GM12878 (cell line): Measurements from ENCODE around the gene ISLR2. TPM values are rescaled to one million over a fixed set of nuclear protein-coding genes. Genes with fewer than 3 reads are reported as not detected.

Experiments
- ATAC-seq: fragments of 200-7000 bp; cut with Tn5 transposase; 3 replicates; pipeline ENCODE4 v1.9.1; 2020; ENCODE audit warnings: mild to moderate bottlenecking, moderate library complexity
- BruUV-seq: library from RNA; stranded (reverse); fragments of 400-500 nt; replicated peaks from 2 replicates; lab custom pipeline; 2021; lab: Mats Ljungman, UMichigan
- CTCF ChIA-PET: fragments of 300-600 bp; sonication (Branson Sonifier 250); formaldehyde crosslinking; extraction: SDS; loops from one replicate; lab custom pipeline; 2021; ENCODE audit warnings: inconsistent platforms; lab: Yijun Ruan, JAX
- POLR2A ChIA-PET: fragments of 350-600 bp; formaldehyde crosslinking; extraction: SDS; loops from one replicate; lab custom pipeline; 2021; ENCODE audit warnings: inconsistent platforms; lab: Charles Lee
- RAD21 ChIA-PET: fragments of 300-600 bp; sonication (Branson Sonifier 250); formaldehyde crosslinking; loops from one replicate; lab custom pipeline; 2023; ENCODE audit warnings: antibody characterized with exemption; ENCODE audit not compliant: unreplicated experiment; lab: Charles Lee
- SMC1A ChIA-PET: fragments of 300-600 bp; sonication (Branson Sonifier 250); formaldehyde crosslinking; loops from one replicate; lab custom pipeline; 2023; ENCODE audit not compliant: unreplicated experiment, uncharacterized antibody; lab: Charles Lee
- DNase-seq: peaks from one replicate; pipeline ENCODE4 v3.0.0-alpha.2; 2011; ENCODE audit warnings: low read depth, low spot score
- FAIRE-seq: peaks from 3 replicates; lab custom pipeline; 2011; peaks lifted over from hg19 to GRCh38; lab: Jason Lieb, UNC
- H2AFZ ChIP-seq: 2 replicates; pipeline ENCODE4 v1.6.0; 2011; ENCODE audit warnings: low read depth, low read length, control low read depth; ENCODE audit not compliant: control insufficient read depth
- H3K27ac ChIP-seq: 2 replicates; pipeline ENCODE4 v1.5.1; 2011; ENCODE audit warnings: control low read depth; ENCODE audit not compliant: control insufficient read depth, insufficient read depth
- H3K27me3 ChIP-seq, 2 experiments: replicated peaks in 1 of 2; 2 replicates each; pipeline versions ENCODE4 v1.6.0 to v1.6.1; 2011; ENCODE audit warnings: low read length in 1 of 2; ENCODE audit not compliant: control insufficient read depth in 2 of 2, insufficient read depth in 2 of 2
- H3K36me3 ChIP-seq, 2 experiments: 2 replicates each; pipeline ENCODE4 v1.5.1; 2011; ENCODE audit warnings: low read length in 1 of 2; ENCODE audit not compliant: control insufficient read depth in 2 of 2, insufficient read depth in 2 of 2
- H3K4me1 ChIP-seq: 2 replicates; pipeline ENCODE4 v1.6.1; 2011; ENCODE audit warnings: mild to moderate bottlenecking, low read length, moderate library complexity, mixed read lengths; ENCODE audit not compliant: control insufficient read depth, insufficient read depth
- H3K4me2 ChIP-seq: 2 replicates; pipeline ENCODE4 v1.6.0; 2011; ENCODE audit warnings: control low read depth; ENCODE audit not compliant: control insufficient read depth, insufficient read depth
- H3K4me3 ChIP-seq: fragments of 200-600 bp; sonication (generic); 2 replicates; pipeline ENCODE4 v1.5.1; 2016
- H3K79me2 ChIP-seq: 2 replicates; pipeline ENCODE4 v1.6.0; 2011; ENCODE audit warnings: low read length; ENCODE audit not compliant: control insufficient read depth, insufficient read depth
- H3K9ac ChIP-seq: 2 replicates; pipeline ENCODE4 v1.8.0; 2011; ENCODE audit warnings: low read length, control low read depth, mixed read lengths; ENCODE audit not compliant: control insufficient read depth, insufficient read depth
- H3K9me3 ChIP-seq: replicated peaks from 3 replicates; pipeline ENCODE4 v1.5.1; 2011; ENCODE audit warnings: mild to moderate bottlenecking, low read length; ENCODE audit not compliant: control insufficient read depth, insufficient read depth
- H4K20me1 ChIP-seq: 2 replicates; pipeline ENCODE4 v1.6.0; 2011; ENCODE audit not compliant: control insufficient read depth, insufficient read depth
- ASH2L ChIP-seq: fragments of 300-600, 200-600 bp; sonication (generic); IDR thresholded peaks from 2 replicates; pipeline ENCODE4 v1.6.1; 2017; ENCODE audit warnings: low read depth, mild to moderate bottlenecking, borderline replicate concordance
- BCL3 ChIP-seq: IDR thresholded peaks from 2 replicates; pipeline ENCODE4 v1.6.1; 2011; ENCODE audit warnings: borderline replicate concordance, low read depth, mild to moderate bottlenecking, moderate library complexity, low read length; ENCODE audit not compliant: insufficient read depth, poor library complexity, severe bottlenecking
- CHD4 ChIP-seq: fragments of 200-600 bp; sonication (generic); IDR thresholded peaks from 2 replicates; pipeline ENCODE4 v1.6.1; 2016; ENCODE audit warnings: mild to moderate bottlenecking
- HDAC6 ChIP-seq: fragments of 200-600 bp; sonication (generic); IDR thresholded peaks from one replicate; pipeline ENCODE4 v1.8.0; 2017; ENCODE audit warnings: antibody characterized with exemption; ENCODE audit not compliant: unreplicated experiment
- IRF4 ChIP-seq: IDR thresholded peaks from 2 replicates; pipeline ENCODE4 v1.6.1; 2011; ENCODE audit warnings: low read depth, low read length
- KLF5 ChIP-seq: fragments of 450-650 bp; IDR thresholded peaks from 2 replicates; pipeline ENCODE4 v1.6.1; 2014; ENCODE audit warnings: mild to moderate bottlenecking; ENCODE audit not compliant: partially characterized antibody
- MTA2 ChIP-seq: fragments of 450-650 bp; IDR thresholded peaks from 2 replicates; pipeline ENCODE4 v1.6.1; 2016; ENCODE audit warnings: low read depth, mild to moderate bottlenecking, moderate library complexity
- MYC ChIP-seq: IDR thresholded peaks from 2 replicates; pipeline ENCODE4 v1.6.1; 2011; ENCODE audit warnings: mild to moderate bottlenecking, low read length, moderate library complexity, inconsistent platforms; ENCODE audit not compliant: insufficient read depth, insufficient replicate concordance, insufficient read length, severe bottlenecking
- POLR2A ChIP-seq: IDR thresholded peaks from 2 replicates; pipeline ENCODE4 v1.6.1; 2011; ENCODE audit warnings: low read depth, mild to moderate bottlenecking, low read length
- POLR2AphosphoS2 ChIP-seq: IDR thresholded peaks from 2 replicates; pipeline ENCODE4 v1.6.1; 2011; ENCODE audit warnings: low read depth, mild to moderate bottlenecking, low read length, improper control_type of control experiment, moderate library complexity
- RAD21 ChIP-seq: IDR thresholded peaks from 2 replicates; pipeline ENCODE4 v1.6.1; 2011; ENCODE audit warnings: mild to moderate bottlenecking, low read depth, low read length, moderate library complexity; ENCODE audit not compliant: insufficient read depth
- SKIL ChIP-seq: fragments of 450-650 bp; IDR thresholded peaks from 2 replicates; pipeline ENCODE4 v1.6.1; 2017; ENCODE audit warnings: mild to moderate bottlenecking, low read depth, inconsistent platforms; ENCODE audit not compliant: poor library complexity, severe bottlenecking
- SMAD1 ChIP-seq: fragments of 450-650 bp; IDR thresholded peaks from 2 replicates; pipeline ENCODE4 v1.6.1; 2018; ENCODE audit warnings: mild to moderate bottlenecking, low read depth; ENCODE audit not compliant: partially characterized antibody
- SMC3 ChIP-seq: IDR thresholded peaks from 2 replicates; pipeline ENCODE4 v1.6.1; 2011; ENCODE audit warnings: low read length, improper control_type of control experiment, borderline replicate concordance
- STAT1 ChIP-seq: fragments of 450-650 bp; conservative IDR thresholded peaks from 2 replicates; pipeline ENCODE4 v1.6.1; 2014; ENCODE audit warnings: antibody characterized with exemption, mild to moderate bottlenecking
- ZNF592 ChIP-seq: fragments of 450-650 bp; IDR thresholded peaks from 2 replicates; pipeline ENCODE4 v1.6.1; 2017; ENCODE audit warnings: mild to moderate bottlenecking, moderate library complexity
- WGBS: methylation state at CpG from one replicate; pipeline ENCODE4 v1.1.6; 2016; ENCODE audit warnings: low lambda C conversion rate; ENCODE audit not compliant: insufficient replicate concordance, insufficient coverage; ENCODE audit errors: missing lambda C conversion rate; 5-methylcytosine and 5-hydroxymethylcytosine counted together
- in situ Hi-C: fragments of 300-500 bp; cut with MboI; formaldehyde crosslinking; loops from 9 replicates; pipeline ENCODE4 v1.14.3; 2018; ENCODE audit warnings: mixed read lengths
- intact Hi-C: fragments of 100-400 bp; cut with micrococcal nuclease; formaldehyde crosslinking; loops from one replicate; pipeline ENCODE4 v1.14.2; 2022; ENCODE audit not compliant: unreplicated experiment
- polyA plus RNA-seq, 11 experiments: library from polyadenylated mRNA; depleted of rRNA in 4 of 11; unstranded in 6 of 11; stranded (reverse) in 5 of 11; fragments of >200 nt; fragmentation: Nextera tagmentation in 4 of 11; fragmentation: Illumina TruSeq in 1 of 11; extraction: Ambion mirVana in 4 of 11; extraction: Trizol in 1 of 11; gene quantifications; 1 replicate in 1 of 11; 2 replicates in 10 of 11; pipeline versions ENCODE4 v1.2.1 to v1.2.3, GENCODE V29; 2011 to 2016; ENCODE audit warnings: inconsistent platforms in 2 of 11, missing spikeins in 2 of 11, low read depth in 1 of 11
- total RNA-seq, 4 experiments: library from RNA; depleted of rRNA in 3 of 4; stranded (reverse); fragments of >200 nt in 3 of 4; fragmentation: Illumina TruSeq in 1 of 4; extraction: Trizol in 1 of 4; gene quantifications; 2 replicates each; pipeline versions ENCODE4 v1.2.1 to v1.2.3, GENCODE V29; 2013 to 2021

Gene ISLR2
- total and polyA plus RNA-seq, 10 of the 15 experiments (the other 5 are each of a cell fraction or from before 2014, with no cell fraction given) = 0.04 to 0.21 (median 0.07) TPM; not detected in 4

- ChIA-PET CTCF (no interaction called here), POLR2A (no interaction called here), SMC1A (no interaction called here), RAD21 (no interaction called here)
- no peak for DNase-seq
- TF ChIP-seq SMC3 (no peak), POLR2A (no peak), MTA2 (no peak), IRF4 (no peak), RAD21 (no peak), HDAC6 (no peak), POLR2AphosphoS2 (no peak), BCL3 (no peak), ZNF592 (no peak), STAT1 (no peak), KLF5 (no peak), MYC (no peak), SMAD1 (no peak), CHD4 (no peak), SKIL (no peak), ASH2L (no peak)
- Histone ChIP-seq H3K4me3 (no peak overlapping the region), H3K9ac (no peak overlapping the region), H3K36me3 (no peaks in the 10 kb centered on the region), H2AFZ (no peak overlapping the region), H3K4me2 (no peak overlapping the region), H3K9me3 (no peaks in the 10 kb centered on the region), H3K79me2 (no peaks in the 10 kb centered on the region), H3K27ac (no peak overlapping the region), H3K27me3 (no peaks in the 10 kb centered on the region), H3K4me1 (peaks cover 7% of the 10 kb centered on the region), H4K20me1 (no peaks in the 10 kb centered on the region)
- no peak for ATAC-seq
- in situ Hi-C loops = no loop called here
- intact Hi-C loops = no loop called here
- no TSS peak for BruUV-seq
- no peak for FAIRE-seq
- WGBS = 18% methylated on average over 7 of the region's 7 CpGs
Measured at GRCh38 chr15:74178326-74179100, 48.1 kb downstream of the ISLR2 start.
